Neural crest cell (in vitro differentiated cells): Measurements from ENCODE around the gene CPLX1. TPM values are rescaled to one million over a fixed set of nuclear protein-coding genes. Genes with fewer than 3 reads are reported as not detected.

Source experiments
- DNase-seq: peaks from one replicate; pipeline ENCODE4 v3.0.0; 2021; ENCODE audit warnings: low read depth, mixed read lengths, low spot score
- H3K27ac Mint-ChIP-seq: one replicate; pipeline ENCODE4 v1.8.0; 2021; ENCODE audit warnings: mild to moderate bottlenecking, mixed read lengths; ENCODE audit not compliant: unreplicated experiment
- H3K27me3 Mint-ChIP-seq: 2 replicates; pipeline ENCODE4 v1.8.0; 2021; ENCODE audit warnings: low read depth, mild to moderate bottlenecking, mixed read lengths
- H3K36me3 Mint-ChIP-seq: 2 replicates; pipeline ENCODE4 v1.8.0; 2021; ENCODE audit warnings: low read depth, mild to moderate bottlenecking, mixed read lengths
- H3K4me1 Mint-ChIP-seq: 2 replicates; pipeline ENCODE4 v1.8.0; 2021; ENCODE audit warnings: mixed read lengths
- H3K4me3 Mint-ChIP-seq: one replicate; pipeline ENCODE4 v1.8.0; 2021; ENCODE audit warnings: mild to moderate bottlenecking, mixed read lengths
- H3K9me3 Mint-ChIP-seq: 2 replicates; pipeline ENCODE4 v1.8.0; 2021; ENCODE audit warnings: mixed read lengths
- total RNA-seq: library from RNA; stranded (reverse); gene quantifications from 2 replicates; pipeline ENCODE4 v1.2.1, GENCODE V29; 2021
- TF ChIP-seq, protein P1 (sequence below): fragments of 200-600 bp; sonication (generic); conservative IDR thresholded peaks from 2 replicates; pipeline ENCODE4 v1.5.0; 2021; ENCODE audit warnings: antibody characterized with exemption, mild to moderate bottlenecking

Gene CPLX1
- total RNA-seq, 1 donor from 2014 or later, result 2.0 TPM

DNA sequence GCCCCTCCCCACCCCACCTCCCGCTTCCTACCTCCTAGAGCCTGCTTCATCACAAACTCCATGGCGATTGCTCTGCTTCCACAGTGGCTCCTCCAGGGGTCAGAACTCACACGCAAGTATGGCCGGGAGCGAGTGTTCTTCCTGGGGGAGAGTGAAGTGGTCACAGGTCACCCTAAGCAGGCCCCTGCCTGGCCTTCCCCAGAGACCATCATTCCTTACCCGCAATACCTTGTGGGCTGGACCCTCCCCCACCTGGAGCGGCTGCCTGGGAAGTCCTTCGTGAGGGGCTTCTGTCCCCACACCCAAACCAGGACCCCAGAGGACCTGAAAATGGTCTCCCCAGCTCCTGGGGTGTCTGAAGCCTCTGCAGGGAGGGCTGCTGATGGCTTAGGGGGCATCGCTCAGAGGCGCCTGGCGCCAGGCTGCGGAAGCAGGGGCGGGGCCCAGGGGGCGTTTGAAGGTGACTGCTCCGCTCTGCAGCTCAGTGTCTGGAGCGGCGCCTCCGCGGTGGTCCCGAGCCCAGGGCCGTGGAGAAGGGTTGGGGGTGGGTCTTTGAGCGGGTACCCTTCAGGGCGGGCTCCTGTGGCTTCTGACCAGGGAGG lies 1.4 kb downstream of the CPLX1 start:
- no peaks in the 10 kb centered on the region for H3K36me3 Mint-ChIP-seq
- TF ChIP-seq, protein P1, sequence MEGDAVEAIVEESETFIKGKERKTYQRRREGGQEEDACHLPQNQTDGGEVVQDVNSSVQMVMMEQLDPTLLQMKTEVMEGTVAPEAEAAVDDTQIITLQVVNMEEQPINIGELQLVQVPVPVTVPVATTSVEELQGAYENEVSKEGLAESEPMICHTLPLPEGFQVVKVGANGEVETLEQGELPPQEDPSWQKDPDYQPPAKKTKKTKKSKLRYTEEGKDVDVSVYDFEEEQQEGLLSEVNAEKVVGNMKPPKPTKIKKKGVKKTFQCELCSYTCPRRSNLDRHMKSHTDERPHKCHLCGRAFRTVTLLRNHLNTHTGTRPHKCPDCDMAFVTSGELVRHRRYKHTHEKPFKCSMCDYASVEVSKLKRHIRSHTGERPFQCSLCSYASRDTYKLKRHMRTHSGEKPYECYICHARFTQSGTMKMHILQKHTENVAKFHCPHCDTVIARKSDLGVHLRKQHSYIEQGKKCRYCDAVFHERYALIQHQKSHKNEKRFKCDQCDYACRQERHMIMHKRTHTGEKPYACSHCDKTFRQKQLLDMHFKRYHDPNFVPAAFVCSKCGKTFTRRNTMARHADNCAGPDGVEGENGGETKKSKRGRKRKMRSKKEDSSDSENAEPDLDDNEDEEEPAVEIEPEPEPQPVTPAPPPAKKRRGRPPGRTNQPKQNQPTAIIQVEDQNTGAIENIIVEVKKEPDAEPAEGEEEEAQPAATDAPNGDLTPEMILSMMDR, result no peak
- H3K27ac Mint-ChIP-seq, result no peak overlapping the region
- DNase-seq, result no peak
- no peaks in the 10 kb centered on the region for H3K9me3 Mint-ChIP-seq
- H3K27me3 Mint-ChIP-seq, result peaks cover 78% of the 10 kb centered on the region
- no peaks in the 10 kb centered on the region for H3K4me1 Mint-ChIP-seq
- H3K4me3 Mint-ChIP-seq, result peak overlapping the region; percentile 41

DNA sequence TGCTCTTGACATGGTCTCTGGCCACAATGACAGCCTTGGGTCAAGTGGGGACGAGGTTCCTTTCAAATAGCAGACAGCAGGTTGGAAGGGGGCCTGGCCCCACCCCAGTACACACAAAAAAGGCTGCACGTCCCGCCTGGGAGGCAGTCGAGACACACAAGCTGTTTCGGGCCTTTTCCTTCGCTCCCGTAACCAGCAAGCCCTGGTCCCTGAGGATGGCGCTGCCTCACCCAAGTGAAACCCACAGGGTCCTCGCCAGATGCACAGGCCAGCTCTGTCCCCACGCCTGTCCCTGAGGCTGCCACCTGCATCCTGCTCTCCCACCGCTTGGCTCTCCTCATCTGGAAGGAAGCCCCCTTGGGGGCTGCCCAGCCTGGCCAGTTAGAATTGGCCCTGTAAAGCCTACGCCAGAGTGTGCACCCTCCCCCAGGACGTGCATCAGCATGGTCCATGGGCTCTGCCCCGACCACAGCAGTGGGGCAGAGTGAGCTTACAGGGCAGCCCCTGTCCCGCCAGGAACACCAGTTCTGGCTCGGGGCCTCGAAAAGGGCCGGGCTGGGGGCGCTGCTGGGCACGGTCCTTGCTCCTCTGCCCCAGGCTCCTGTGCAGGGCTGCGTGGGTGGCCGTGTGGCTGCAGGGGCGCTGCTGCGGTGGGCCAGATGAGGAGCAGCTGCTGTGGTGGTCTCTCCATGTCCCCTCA lies 2.0 kb downstream of the CPLX1 start:
- Mint-ChIP-seq H3K4me1 (no peaks in the 10 kb centered on the region), H3K4me3 (peak overlapping the region; percentile 41), H3K27ac (no peak overlapping the region), H3K9me3 (no peaks in the 10 kb centered on the region), H3K36me3 (no peaks in the 10 kb centered on the region), H3K27me3 (peaks cover 80% of the 10 kb centered on the region)
- no peak for DNase-seq
- TF ChIP-seq, protein P1, result no peak

DNA sequence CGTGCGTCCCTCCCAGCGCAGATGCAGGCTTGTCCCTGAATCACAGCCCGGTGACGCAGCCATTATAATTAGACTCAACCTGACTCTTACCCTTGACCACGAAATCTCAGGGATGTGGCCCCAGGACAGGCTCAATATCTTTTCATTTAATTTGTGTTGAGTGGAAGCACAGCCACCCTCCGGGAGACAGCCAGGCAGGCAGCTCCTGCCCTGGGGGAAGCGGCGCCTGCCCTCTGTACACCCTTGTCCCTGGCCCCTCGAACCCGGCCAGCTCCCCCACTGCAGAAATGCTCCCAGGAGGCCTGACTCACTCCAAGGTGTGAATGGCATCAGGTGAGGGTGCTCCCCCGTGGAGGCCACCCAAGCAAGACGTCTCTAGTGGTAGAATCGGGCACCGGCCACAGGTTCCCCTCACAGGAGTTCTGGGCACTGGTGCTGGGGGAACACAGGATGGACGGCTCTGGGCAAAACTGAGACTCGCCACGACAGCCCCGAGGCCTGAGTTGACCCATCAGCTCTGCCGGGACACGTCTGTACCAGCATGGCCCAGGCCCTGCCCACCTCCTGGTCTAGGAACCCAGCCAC lies 2.7 kb downstream of the CPLX1 start:
- DNase-seq, result no peak
- H3K4me1 Mint-ChIP-seq, result no peaks in the 10 kb centered on the region
- H3K36me3 Mint-ChIP-seq, result no peaks in the 10 kb centered on the region
- H3K27me3 Mint-ChIP-seq, result peaks cover 80% of the 10 kb centered on the region
- TF ChIP-seq, protein P1, result no peak
- H3K9me3 Mint-ChIP-seq, result no peaks in the 10 kb centered on the region
- H3K27ac Mint-ChIP-seq, result no peak overlapping the region
- no peak overlapping the region for H3K4me3 Mint-ChIP-seq

DNA sequence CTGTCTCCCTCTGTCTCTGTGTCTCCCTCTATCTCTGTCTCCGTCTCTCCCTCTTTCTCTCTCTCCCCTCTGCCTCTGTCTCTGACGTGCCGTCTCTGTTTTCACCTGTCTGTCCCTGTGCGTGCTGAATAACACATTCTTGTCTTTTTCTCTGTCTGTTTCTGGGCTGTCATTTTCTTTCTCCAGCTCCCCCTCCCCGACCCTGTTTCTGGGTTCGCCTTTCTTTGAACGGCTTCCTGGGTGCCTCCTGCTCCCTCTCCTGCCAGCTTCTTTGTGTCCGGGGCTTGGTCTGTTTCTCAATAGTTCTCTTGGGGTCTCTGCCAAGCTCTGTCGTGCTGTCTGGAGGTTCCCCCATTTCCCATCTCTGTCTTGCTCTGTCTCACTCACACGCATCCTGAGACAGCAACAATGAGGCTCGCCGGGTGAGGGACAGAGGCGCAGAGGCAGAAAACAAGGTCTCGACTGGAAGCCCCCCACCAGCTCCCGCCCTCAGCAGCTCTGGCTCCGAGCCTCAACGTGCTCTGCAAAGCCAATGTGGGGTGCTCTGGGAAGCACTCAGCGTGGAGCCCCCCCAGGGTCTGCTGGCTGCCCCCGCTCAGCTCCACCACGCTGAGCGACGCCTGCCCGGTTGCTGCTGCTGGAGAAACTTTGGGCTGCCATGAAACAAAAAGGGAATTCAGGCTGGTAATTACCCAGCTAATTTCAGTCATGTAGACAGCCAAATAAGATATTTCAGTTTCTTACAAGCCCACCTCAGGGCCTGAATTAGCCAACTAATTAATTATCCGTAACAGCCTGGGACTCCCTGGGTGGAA lies 3.4 kb downstream of the CPLX1 start:
- H3K27ac Mint-ChIP-seq, result no peak overlapping the region
- no peaks in the 10 kb centered on the region for H3K4me1 Mint-ChIP-seq
- no peaks in the 10 kb centered on the region for H3K36me3 Mint-ChIP-seq
- no peak for DNase-seq
- TF ChIP-seq, protein P1, result no peak
- H3K27me3 Mint-ChIP-seq, result peaks cover 77% of the 10 kb centered on the region
- no peaks in the 10 kb centered on the region for H3K9me3 Mint-ChIP-seq
- no peak overlapping the region for H3K4me3 Mint-ChIP-seq

DNA sequence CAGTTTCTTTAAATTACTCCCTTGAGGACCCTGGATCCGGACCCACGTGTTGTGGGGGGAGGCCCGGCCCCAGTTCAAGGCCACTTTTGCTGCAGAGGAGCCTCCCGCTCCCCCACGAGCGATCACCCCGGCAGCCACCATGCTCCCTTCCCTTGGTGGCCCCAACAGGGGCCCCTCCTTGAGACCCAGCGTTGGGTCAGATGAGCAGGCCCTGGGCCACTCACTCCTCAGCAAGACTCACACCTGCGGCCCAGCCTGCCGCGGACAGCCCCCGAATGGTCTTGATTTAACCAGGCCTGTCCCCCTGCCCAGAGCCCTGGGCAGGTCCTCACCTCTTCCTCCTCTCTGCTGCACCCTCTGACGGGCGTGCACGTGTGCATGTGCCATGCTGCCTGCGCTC lies 4.3 kb downstream of the CPLX1 start:
- no peaks in the 10 kb centered on the region for H3K36me3 Mint-ChIP-seq
- H3K27ac Mint-ChIP-seq, result no peak overlapping the region
- peaks cover 77% of the 10 kb centered on the region for H3K27me3 Mint-ChIP-seq
- DNase-seq, result no peak
- H3K4me1 Mint-ChIP-seq, result no peaks in the 10 kb centered on the region
- no peak overlapping the region for H3K4me3 Mint-ChIP-seq
- H3K9me3 Mint-ChIP-seq, result no peaks in the 10 kb centered on the region
- TF ChIP-seq, protein P1, result no peak
